ENCODE measurements around the gene OR51I2.

Gene OR51I2

GRCh38 chr11:5449023-5449422, at the start of gene OR51I2:
OR51I2 (plus strand) TSS chr11:5449323; CDS start chr11:5453489, 4,166 bp downstream.
- no peak for DNase-seq

DNA sequence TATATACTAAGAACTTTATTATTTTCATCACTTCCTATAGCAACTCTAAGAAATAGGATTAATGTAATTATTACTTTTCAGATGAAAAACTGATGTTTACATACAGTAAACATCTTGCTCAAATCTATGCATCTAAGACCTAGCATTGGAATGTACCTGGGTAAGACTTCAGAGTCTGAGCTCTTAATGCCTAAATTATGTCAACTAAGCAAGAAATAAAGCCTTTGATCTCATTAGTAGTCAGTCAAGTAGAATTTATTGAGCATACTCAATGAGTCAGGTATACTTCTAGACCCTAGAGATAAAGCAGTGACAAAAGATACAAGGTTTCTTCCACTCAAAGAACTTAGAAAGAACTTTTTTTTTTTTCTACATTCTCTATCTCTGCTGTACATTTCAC, 44.0 kb upstream of the OR51I2 start:
- DNase-seq, result no peak

GRCh38 chr11:5420993-5421392, 28.1 kb upstream of the OR51I2 start:
- DNase-seq, result no peak

DNA sequence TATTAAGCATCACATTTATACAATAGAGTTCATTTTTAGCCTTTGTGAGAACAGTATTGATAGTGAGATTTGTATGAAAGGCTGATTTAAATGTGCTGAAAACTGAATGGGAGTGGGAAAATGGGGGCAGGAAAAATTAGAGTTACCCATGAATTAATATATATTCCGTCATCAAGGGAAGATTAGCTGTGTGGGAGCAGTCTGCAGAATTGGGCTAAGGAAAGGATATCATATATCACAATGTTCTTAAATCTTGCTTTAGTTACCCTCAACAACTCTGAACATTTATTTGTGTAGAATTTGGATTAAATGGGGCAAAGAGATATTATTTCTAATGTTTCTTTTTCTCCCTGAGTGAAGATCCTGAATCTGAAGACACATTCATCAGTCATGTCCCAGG, 27.3 kb upstream of the OR51I2 start, which contains the start of gene OR51Q1:
Gene OR51Q1 (plus strand): TSS at position 301 of the 400 bp plus-strand sequence. CDS start 90 bp downstream, at position 391.
- no peak for DNase-seq

GRCh38 chr11:5423131-5423530, 26.0 kb upstream of the OR51I2 start:
- no peak for DNase-seq

- no peak for DNase-seq
Observed at GRCh38 chr11:5441414-5441813, 7.7 kb upstream of the OR51I2 start, which contains the start of gene OR51I1. OR51I1 (minus strand) TSS chr11:5441514; CDS start chr11:5441514, 0 bp downstream.

DNA sequence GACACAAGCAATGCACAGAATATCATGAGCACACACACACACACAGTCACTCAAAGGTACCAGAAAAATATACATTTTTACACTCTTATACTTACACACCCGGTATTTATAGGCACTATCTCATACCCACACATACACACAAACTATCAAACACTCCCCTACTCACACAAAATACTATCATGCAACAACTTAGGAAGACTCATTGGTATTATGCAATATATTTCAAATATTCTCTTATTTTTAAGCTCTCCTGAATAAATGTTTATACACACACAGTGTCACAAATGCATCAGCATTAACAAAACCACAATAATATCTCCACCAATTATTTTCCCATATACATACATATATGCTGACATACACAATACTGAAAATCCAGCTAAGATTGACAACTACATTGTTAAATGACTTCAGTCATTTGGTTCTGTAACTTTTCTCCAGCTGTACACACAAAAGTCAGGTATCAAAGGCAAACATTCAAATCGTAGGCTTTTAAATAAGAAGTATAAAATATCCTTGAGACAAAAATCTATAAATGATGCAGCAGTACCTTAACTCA, 5.2 kb upstream of the OR51I2 start:
- no peak for DNase-seq

DNA sequence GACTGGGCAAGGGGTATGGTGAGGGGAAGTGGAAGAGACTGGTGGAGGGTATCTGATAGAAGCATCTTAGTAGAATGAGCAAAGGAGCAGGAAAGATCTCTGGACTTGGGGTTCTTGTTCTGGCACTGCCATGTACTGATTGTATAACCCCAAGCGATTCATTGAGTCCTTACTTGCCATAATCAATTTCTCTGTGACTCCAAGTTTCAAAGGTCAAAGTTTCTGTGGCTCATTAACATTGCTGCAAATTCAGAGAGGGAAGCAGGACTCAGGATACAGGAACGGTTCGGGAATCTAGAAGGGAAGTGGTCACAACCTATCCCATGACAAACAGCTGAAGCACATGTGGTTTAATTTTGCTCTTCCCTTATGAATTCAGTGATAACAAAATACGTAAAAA, 309 bp downstream of the OR51I2 start:
- no peak for DNase-seq

- no peak for DNase-seq
Observed at GRCh38 chr11:5460983-5461621, 12.0 kb downstream of the OR51I2 start.

- no peak for DNase-seq
Observed at GRCh38 chr11:5467527-5467926, 18.4 kb downstream of the OR51I2 start.

DNA sequence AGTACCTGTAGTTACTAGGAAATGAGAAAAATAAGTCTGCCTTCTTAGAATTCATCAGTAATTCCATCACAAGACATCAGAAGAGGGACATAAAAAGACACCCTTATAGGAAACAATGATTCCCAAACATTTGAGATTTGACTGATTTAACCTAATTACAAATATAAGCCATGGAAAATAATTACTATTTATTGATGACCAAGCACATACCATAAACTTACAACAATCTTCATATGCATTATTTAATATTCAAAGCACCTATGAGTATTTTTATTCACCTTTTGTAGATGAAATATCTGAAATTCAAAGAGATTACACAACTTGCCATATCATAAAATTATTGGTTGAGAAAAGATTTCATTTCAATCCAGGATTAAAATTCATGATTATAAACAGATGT, 24.8 kb downstream of the OR51I2 start:
- no peak for DNase-seq

- DNase-seq, result no peak
Observed at GRCh38 chr11:5476186-5476819, 27.2 kb downstream of the OR51I2 start.

GRCh38 chr11:5486003-5486402, 36.9 kb downstream of the OR51I2 start:
- DNase-seq, result no peak

GRCh38 chr11:5486421-5486820, 37.3 kb downstream of the OR51I2 start:
- DNase-seq, result no peak

GRCh38 chr11:5488385-5488784, 39.3 kb downstream of the OR51I2 start, which contains the start of gene OR52D1:
OR52D1 (plus strand) TSS chr11:5488685; CDS start chr11:5488707, 22 bp downstream.
- no peak for DNase-seq

DNA sequence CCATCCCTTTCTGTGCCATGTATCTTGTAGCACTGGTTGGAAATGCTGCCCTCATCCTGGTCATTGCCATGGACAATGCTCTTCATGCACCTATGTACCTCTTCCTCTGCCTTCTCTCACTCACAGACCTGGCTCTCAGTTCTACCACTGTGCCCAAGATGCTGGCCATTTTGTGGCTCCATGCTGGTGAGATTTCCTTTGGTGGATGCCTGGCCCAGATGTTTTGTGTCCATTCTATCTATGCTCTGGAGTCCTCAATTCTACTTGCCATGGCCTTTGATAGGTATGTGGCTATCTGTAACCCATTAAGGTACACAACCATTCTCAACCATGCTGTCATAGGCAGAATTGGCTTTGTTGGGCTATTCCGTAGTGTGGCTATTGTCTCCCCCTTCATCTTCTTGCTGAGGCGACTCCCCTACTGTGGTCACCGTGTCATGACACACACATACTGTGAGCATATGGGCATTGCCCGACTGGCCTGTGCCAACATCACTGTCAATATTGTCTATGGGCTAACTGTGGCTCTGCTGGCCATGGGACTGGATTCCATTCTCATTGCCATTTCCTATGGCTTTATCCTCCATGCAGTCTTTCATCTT, 39.8 kb downstream of the OR51I2 start:
- DNase-seq, result no peak

DNA sequence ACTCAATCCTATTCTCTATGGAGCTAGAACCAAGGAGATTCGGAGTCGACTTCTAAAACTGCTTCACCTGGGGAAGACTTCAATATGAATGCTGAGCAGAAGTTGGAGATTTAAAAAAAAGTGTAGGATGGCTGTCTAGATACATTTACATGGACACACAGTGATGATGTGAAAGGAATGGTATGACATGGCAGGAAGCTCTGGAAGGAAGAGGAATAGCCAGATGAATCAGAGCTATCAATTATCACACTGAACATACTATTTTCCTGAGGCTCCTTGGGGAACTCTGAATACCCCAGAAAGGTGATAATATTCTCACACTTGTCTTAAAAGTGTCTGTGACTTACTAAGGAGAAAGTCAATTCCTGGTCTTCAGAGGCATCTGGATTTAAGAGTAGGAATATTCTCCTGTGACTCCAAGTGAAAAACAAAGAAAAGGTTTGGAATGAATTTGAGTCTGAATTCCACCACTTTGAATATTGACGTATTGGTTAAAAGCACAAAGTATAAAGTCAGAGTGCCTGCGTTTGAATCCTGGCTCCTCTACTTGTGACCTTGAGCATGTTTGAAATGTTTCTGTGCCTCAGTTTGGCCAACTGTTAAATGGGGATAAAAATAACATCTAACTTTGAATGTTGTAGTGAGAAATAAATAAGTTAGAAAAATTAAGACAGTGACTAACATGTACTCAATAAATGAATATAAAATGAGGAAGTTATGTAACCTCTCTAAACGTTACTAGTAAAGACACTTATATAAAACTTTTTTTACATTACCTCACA, 40.6 kb downstream of the OR51I2 start:
- DNase-seq, result no peak

- no peak for DNase-seq
Observed at GRCh38 chr11:5499671-5500070, 50.5 kb downstream of the OR51I2 start.

GRCh38 chr11:5500393-5500801, 51.3 kb downstream of the OR51I2 start:
- DNase-seq, result no peak

- DNase-seq, result no peak
Observed at GRCh38 chr11:5504403-5504921, 55.3 kb downstream of the OR51I2 start.

DNA sequence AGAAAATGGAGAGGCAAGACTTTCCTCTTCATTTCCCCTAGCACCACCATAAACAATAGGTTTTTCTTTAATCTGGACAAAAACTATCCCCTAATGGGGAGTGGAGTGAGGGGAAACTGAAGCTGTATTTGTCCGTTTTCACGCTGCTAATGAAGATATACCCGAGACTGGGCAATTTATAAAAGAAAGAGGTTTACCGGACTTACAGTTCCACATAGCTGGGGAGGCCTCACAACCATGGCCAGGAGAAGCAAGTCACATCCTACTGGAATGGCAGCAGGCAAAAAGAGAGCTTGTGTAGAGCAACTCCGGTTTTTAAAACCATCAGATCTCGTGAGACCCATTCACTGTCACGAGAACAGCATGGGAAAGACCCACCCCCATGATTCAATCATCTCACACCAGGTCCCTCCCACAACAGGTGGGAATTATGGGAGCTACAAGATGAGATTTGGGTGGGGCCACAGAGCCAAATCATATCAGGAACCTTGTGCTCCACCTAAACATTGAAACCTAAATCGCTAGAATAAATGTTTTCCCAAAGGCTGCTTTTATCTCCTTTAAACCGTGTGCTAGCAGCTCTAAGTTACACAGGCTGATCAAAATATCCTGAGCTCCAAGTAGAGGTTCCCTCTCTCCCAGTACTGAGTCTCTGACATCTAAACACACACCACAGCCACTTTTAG, 56.4 kb downstream of the OR51I2 start:
- no peak for DNase-seq
